Activated gamma-delta T cell (primary cell): Measurements from ENCODE around the gene CPNE5.

Experiments
- DNase-seq: peaks from one replicate; lab custom pipeline; 2025; lab: John Stamatoyannopoulos, UW
- total RNA-seq, 2 donors: gene quantifications; one replicate each; lab custom pipeline; 2026; lab: John Stamatoyannopoulos, UW

The CPNE5 gene
- total RNA-seq, result 0.26 to 0.83 reads per million in 2 donors

DNA sequence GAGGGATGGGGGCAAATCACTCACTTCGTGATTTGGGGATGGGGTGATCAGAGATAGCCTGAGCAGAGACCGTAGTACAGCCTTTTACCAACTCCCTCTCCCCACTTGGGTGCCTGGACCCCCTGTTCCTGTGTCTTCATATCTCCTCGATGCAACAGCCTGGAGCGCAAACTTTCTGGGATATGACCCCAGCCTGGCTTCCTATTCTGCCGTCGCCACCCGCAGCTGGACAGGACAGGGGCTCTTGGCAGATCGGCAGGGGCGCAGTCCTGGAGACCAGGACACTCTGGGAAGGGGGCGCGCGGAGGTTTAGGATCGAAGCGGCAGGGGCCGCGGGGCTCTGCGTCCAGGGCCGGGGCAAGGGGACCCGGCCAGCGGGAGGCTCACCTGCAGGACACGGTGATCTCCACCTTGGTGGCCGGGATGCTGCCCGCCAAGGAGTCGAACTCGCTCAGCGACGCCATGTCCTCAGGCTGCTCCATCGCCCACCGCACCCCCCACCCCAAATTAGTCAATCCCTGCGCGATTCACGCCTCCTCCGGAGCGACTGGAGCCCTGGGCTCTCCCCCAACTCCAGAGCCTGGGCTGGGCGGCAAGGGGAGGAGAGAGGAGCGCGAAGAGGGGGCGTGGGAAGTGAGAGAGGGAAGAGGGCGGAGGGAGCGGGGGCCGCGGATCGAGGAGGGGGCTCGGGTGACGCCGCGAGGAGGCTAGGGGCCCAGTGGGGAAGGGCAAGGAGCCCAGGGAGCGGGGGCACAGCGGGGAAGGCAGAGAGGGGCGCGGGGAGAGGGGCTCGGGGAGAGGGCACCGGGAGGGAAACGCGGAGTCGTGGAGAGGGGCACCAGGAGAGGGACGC lies at the start of gene CPNE5:
Gene CPNE5, minus strand, starts transcription at position 549 of the 853 bp plus-strand sequence. Its CDS starts 67 bp downstream, at position 482.
- no peak for DNase-seq

DNA sequence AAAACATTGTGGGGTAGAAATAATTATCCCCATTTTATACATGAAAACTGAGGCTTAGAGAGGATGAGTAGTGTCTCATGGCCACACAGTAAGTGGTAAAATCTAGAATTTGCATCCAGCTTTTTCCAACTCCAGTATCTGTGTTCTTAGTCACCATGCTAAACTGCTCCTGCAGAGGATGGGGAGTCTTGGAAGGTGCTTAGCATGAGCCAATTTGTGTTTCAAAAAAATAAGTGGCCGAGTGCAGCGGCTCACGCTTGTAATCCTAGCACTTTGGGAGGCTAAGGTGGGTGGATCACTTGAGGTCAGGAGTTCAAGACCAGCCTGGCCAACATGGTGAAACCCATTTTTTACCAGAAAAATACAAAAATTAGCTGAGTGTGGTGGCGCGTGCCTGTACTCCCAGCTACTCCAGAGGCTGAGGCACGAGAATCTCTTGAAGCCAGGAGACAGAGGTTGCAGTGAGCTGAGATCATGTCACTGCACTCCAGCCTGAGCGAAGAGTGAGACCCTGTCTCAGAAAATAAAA lies 48.9 kb upstream of the CPNE5 start:
- no peak for DNase-seq

DNA sequence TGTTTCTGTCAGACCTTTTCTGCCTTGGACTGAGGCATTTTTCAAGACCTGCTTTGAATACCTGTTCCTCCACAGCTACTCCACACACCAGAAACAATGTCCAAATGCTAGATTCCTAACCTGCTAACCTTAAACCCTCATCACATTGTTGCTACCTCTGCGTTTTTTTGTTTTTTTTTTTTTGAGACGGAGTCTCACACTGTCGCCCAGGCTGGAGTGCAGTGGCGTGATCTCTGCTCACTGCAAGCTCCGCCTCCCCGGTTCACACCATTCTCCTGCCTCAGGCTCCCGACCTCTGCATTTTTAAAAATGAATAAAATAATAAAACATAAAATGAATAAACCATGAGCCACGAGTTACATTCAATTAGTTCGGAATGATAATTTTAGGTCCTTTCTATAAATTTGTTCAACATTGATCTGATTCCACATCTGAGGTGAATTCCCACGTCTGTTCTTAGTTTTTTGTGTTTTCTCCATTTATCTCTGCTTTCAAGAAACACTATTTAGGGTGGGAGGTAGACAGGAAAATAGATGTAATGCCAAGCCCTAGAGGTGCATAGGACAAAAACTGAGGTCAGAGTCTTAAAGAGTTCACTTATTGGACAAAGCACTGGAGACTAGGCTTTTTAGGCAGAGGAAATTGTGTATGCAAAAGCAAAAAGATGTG lies 47.8 kb upstream of the CPNE5 start:
- DNase-seq, result no peak

DNA sequence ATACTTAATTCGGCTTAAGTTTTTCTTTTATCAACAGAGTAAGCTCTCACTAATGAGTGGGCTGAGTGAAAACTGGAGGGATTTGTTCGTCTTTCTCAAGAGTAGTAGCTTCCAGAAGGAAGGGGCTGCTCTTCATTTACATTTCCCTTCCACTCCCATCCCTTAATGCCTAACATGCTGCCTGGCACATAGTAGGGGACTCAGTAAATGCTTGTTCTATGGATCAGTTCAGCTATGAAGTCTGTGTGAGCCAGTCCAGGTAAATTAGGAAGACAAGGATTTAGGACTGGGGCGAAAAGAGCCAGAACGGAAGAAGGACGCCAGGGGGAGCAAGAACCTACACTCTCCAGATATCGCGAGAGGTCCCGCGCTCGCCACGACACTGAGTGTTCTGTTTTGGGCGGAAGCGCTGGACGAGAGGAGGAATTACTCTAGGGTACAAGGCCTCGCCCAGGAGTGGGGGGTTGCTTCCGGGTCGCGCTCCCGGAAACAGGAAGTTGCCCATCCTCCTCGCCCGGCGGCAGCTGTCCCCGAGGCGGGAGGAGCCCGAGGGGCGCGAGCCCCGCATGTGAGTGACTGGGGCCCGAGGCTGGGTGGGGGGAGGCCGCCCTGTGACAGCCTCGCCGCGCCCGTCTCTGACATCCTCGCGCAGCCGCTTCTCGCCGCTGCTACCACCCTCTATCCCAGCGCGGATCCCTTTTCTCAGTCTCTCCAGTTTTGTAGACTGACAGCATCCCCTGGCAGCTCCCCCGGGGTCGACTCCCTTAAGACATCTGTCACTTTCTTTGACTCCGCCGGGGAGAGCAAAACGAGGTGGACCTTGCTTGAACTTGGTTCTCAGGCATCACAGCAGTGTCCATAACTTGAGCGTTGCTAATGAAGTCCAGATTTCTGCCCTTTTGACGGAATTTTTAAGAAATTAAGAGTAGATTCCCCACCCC lies 46.5 kb upstream of the CPNE5 start, which contains the start of gene C6orf89:
Gene C6orf89, plus strand, starts transcription at position 492 of the 941 bp plus-strand sequence. CDS start 13,493 bp downstream, outside the sequence.
- peak; percentile 91 for DNase-seq

DNA sequence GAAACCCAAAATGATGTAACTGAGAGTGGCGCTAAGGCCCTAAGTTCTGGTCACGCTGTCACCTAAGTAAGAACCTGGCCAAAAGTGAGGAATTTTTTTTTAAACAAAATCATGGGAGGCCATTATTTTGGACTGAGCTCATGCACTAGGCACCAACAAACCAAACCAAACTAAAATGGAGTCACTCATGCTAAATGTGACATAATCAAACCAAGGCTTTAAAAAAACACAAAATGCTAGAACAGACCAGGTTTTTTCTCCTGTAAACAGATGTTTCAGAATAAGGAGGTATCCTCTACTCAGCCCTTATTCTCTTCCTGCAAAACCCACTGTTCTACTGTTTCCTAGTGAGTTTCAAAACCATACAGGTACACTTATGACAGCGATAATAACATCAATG lies 45.4 kb upstream of the CPNE5 start:
- no peak for DNase-seq

DNA sequence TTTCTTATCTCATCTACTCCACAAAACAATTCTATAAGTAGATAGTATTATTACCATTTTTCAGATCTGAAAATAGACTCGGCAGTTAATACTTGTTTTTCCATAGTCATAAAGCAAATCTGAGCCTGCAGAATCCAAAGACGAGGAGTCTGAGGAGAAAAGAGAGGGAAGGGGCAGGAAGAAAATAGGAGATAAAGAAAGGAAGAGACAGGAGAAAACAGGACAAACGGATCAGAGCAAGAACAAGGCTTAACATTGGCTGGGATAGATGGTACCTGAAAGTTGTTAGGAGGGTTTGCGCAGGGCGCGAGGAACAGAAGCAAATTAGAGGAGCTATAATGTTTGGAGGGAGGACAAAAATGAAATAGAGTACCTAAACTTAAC lies 36.0 kb upstream of the CPNE5 start:
- no peak for DNase-seq

DNA sequence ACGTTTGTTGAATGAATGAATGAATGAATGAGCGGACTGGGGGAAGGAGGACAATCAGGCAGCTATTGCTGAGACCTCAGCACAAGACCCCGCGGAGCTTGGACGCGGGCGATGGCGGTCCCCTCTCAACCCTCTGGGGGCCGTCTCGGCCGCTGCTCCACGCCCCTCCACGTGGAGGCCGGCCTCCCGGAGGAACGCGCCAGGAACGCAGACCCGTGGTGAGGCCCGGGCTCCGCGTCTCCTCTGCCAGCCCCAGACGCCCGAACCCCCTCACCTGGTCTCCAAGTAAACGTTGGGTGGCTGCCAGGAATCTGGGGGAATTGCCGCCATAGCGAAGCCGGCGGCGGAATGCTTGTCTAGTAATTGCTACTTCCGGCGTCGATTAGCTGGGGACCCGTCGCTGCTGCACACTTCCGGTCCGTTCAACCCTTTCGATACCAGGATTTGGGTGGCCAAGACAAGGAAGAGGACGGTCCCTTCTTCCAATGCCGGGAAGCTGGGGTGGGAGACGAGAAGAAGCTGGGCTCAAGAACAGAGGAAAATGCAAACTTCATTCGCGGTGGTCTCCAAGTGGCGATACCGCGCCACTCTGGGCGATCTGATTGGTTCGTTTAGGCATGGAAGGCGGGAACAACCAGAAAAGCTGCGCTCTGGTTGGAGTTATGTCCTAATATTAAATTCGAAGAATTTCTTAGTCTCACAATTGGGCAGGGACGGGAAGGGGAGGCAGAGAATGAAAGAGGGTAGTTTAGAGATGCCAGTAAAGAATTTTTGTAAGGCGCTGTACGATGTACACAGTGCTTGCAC lies 35.4 kb upstream of the CPNE5 start, which contains the start of gene PPIL1:
Gene PPIL1, minus strand, starts transcription at position 361 of the 807 bp plus-strand sequence. Its CDS starts 31 bp downstream, at position 330.
- peak; percentile 38 for DNase-seq

DNA sequence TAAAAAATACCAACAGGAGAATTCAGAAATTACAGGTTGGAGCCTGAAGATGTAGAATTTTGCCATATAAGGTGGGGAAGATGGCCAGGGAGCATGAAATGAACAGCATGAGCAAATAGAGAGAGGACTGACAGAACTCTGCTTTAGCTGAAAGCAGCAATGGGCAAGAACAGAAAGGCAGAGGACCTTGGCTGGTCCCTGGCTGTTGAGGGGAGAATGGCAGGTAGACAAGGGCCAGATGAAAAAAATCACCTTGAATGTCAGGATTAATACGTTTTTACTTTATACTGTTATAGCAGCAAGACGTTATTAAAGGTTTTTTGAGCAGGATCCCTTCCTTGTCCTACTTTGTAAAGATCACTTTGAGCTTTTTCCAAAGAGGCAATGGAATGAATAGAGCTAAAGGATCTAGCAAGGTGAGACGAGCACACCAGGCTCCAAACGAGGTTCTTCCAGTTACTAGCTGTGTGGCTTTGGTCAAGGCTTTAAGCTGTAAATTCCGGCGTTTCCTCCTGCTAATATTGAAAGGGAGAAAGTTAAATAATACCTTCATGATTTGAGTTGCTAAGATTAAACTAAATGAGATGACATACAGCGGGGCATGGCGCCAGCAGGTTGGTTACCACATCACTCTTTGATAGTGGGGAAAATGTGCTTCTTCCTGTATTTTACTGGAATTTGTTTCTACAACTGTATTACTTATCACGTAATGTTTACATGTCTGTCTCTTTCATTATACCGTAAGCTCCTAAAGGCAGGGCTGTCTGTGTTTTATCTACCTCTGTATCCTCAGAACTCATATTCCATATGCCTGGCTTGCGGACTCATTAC lies 34.6 kb upstream of the CPNE5 start:
- DNase-seq, result no peak

DNA sequence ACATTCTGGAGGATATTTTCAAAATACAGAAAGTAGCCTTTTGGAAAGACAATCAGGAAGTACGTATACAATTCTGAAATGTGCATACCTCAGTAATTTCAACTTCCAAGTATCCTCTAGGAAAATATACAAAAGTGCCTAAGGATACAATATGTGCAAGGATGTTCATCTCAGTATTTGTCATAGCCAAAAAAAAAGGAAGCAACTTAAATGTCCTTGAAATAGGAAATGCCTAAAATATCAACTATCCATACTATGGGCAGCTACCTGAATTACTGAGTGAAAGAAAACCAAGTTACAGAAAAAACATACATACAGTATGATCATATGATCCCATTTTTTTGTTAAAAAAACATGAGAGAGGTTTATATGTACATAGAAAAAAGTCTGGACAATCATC lies 33.9 kb upstream of the CPNE5 start:
- no peak for DNase-seq

DNA sequence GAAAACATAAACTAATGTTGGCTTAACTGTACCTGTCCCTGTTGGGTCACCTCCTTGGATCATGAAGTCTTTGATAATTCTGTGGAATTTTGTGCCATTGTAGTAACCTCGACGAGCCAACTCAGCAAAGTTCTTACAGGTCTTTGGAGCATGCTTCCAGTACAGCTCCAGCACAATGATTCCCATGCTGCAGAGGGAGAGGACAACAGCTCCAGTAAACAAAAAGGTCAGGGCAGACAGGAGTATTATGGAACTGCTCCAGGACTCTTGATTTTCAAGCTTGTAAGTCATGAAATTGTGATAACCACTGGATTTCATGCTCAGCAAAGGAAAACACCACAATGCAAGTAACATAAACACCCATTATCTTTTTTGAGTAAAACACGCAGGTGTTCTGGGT lies 32.4 kb upstream of the CPNE5 start:
- DNase-seq, result no peak

DNA sequence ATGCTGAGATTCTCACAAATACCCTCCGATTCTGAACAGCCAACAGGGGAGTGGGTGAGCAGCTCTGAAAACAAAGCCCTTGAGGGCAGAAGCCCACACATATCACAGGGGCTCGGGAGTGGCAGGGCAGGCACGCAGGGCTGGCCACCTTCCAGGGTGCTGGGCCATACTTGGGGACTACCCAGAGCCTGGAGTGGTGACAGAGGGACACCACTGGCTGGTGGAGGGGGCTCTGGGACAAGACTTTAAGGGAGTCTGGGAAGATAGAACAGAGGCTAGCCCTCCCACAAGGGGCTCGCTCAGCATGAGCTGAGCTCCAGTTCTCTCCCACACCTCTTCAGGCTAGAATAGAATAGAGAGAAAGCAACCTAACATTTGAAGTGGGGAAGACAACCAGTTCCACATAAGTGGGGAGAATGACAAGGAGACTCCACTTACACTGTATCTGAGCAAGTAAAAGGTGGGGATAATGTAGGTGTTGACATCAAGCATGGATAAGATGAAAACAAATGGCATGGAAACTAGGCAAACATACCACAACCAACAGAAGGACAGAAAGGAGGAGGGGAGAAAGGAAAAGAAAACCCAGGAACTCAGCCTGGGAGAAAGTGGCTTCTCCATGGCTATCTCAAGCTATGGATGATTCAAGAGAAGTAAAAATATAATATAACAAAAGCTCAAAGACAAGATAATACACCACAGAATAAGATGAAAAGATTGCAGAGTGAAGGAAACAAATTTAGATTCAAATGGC lies 28.4 kb upstream of the CPNE5 start:
- no peak for DNase-seq

DNA sequence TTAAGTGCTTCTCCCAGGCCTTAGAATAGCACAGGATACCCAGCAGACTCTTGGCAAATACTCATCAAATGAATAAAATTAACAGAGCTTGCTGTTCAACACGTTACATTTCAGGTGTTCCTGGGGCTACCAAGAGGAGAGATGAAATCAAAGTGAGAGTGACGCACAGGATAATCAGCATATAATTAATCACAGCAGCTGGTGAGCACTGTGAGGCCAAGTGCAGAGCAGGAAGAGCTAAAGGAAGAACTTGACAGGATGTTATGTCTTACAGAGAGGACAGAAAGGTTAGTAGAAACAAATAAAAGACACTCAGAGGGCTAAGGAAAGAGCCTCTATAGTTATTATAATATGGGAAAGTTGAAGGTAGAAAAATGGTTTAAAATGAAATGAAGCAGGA lies 26.6 kb upstream of the CPNE5 start:
- DNase-seq, result no peak

DNA sequence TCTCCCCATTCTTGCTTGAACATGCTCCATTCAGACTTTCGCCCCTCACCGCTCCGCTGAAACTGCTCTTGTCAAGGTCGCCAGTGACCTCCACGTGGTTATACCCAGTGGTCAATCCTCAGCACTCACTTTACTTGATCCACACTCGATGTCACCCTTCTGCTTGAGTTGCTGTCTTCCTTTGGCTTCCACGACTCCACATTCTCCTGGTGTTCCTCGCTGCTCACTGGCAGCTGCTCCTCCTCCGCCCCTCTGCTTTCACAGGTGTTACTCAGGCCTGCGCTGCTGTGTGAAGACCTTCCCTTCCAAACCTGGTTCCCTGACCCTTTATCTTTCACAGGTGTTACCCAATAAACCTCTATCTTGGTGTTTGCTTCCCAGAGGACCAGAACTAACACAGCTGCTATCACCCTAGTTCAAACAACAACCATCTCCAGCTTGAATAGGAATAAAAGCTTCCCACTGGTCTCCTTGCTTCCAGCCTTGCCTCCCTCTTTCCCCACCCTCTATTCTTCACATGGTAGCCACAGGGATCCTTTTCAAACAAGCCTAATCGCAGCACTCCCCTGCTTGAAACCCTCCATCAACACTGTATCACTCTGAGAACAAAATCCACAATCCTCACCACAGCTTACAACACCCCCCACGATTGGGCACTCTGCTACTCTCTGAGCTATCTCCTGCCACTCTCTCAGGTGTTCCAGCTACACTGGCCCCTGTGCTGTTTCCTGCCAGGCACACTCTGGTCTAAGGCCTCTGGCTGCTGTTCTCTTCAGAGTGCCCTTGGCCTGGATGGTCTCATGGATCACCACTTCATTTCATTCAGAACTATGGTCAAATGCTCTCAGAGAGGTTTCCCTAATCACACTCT lies 24.7 kb upstream of the CPNE5 start:
- DNase-seq, result no peak

DNA sequence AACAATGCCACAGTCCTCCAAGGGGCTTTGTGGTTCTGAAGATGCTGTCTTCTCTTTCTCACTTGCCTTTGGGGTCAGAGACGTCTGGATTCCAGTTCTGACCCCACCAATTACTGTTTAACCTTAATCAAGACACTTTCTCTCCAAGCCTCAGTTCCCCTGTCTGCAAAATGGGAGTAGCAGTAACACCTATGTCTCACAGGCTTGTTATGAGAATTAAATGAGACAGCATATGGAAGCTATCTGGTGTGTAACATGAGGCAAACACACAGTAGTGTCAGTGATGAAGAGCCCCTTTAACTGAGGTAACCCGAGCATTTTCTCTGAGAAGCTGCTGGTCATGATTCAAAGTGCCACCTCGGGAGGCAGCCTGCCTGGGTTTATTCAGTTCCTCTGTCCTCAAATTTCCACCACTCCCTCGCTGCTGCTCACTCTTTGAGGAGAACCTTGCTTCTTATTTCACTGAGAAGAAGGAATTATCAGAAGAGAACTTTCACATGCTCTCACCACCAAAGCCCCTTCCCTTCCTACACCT lies 23.7 kb upstream of the CPNE5 start:
- DNase-seq, result no peak

DNA sequence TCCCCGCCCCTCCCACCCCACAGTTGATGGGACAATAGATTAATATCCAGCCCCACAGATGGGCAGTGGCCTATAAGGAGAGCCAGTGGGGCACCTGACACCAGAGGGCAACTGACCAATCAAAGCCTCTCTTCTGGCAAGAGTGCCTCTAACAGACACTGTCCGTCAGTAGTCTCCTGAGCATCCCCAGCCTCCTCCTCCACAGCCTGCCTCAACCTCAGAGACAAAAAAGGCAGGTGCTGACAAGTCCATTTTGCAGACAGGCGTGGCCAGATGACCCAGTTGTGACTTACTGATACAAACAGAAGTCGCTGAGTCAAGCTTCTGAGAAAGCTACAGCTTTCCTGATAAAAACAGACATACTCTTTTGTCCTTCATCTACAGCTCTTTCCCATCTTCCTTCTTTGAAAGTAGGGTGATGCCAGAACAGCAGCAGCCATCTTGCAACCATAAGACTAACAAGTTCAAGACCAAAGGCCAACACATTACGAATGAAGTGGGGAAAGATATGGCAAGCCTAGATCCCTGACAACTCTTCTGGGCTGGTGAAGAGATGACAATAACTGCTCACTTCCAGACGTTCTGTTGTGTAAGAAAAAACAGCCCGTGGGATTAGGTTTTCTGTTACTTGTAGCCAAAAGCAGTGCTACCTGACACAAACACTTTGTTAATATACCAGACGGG lies 23.1 kb upstream of the CPNE5 start:
- DNase-seq, result no peak

DNA sequence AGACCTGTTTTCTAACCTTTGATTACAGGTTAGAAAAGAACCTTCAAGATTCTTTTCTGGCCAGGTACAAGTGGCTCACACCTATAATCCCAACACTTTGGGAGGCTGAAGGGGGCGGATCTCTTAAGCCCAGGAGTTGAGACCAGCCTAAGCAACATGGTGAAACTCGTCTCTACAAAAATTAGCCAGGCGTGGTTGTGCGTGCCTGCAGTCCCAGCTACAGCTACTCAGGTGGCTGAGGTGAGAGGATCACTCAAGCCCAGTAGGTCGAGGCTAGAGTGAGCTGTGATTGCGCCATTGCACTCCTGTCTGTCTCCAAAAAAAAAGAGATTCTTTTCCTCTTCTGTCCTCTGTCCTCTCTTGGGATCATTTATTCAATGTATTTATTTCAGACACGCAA lies 20.9 kb upstream of the CPNE5 start:
- no peak for DNase-seq

DNA sequence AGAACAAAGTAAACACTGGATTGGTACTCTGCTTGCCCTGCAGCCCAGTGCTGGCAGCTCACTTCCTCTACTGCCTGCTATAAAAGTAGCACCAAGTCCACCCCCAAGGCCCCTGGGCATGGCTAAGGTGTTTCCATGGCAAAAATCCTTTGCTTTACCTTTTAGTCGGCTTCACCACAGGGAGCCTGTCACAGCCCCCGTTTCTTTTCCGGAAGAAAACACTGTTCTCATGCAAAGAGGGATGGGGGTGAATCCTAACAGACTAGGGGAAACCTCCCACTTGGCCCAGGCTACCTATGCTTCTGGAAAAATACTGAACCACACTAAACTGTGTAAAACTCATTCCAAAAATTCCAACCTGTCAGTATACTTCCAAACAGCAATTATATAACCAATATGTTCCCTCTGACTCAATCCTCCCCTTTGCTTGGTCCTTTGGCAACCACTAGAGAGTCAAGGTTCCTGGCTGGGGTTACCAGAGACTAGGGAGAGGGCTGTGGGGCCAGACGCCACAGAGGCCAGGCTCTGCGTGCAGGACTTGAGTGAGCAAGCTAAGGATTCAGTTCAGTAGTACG lies 19.2 kb upstream of the CPNE5 start:
- DNase-seq, result no peak
